Mucosa of rectum (tissue), 2 donors: Measurements from ENCODE around the gene MAGEH1.
"Not testable (repeated sequence)": the region's sequence is repeated elsewhere in the genome, so short reads cannot be mapped to it uniquely, and the experiment has no call there.

Experiments
- H3K27ac ChIP-seq, 2 donors: one replicate each; pipeline ENCODE4 v1.7.0; 2013; ENCODE audit warnings: inconsistent platforms in 2 of 2, low read depth in 2 of 2, low read length in 2 of 2
- H3K27me3 ChIP-seq, 2 donors: one replicate each; pipeline ENCODE4 v1.7.0; 2013; ENCODE audit warnings: low read length in 2 of 2; ENCODE audit not compliant: control insufficient read depth in 2 of 2, insufficient read depth in 2 of 2
- H3K36me3 ChIP-seq, 2 donors: one replicate each; pipeline ENCODE4 v1.7.0; 2013; ENCODE audit warnings: low read length in 2 of 2; ENCODE audit not compliant: control insufficient read depth in 2 of 2, insufficient read depth in 2 of 2
- H3K4me1 ChIP-seq, 2 donors: one replicate each; pipeline ENCODE4 v1.7.0; 2013; ENCODE audit warnings: low read length in 2 of 2, mild to moderate bottlenecking in 1 of 2; ENCODE audit not compliant: control insufficient read depth in 2 of 2, insufficient read depth in 2 of 2
- H3K4me3 ChIP-seq, 2 donors: one replicate each; pipeline ENCODE4 v1.7.0; 2013; ENCODE audit warnings: low read length in 2 of 2
- H3K9ac ChIP-seq, 2 donors: one replicate each; pipeline ENCODE4 v1.7.0; 2013; ENCODE audit warnings: low read length in 2 of 2, low read depth in 1 of 2, mild to moderate bottlenecking in 1 of 2
- H3K9me3 ChIP-seq, 2 donors: one replicate each; pipeline ENCODE4 v1.7.0; 2013; ENCODE audit warnings: low read length in 2 of 2; ENCODE audit not compliant: control insufficient read depth in 2 of 2
- donor health status: healthy.
- donor health status: Normal muscosa, but diverticular disease.

MAGEH1 gene

GRCh38 chrX:55464050-55464449 is 12.1 kb downstream of the MAGEH1 start:
- H3K27ac ChIP-seq, H3K4me1 ChIP-seq, H3K27me3 ChIP-seq, H3K9me3 ChIP-seq, H3K36me3 ChIP-seq, H3K4me3 ChIP-seq, H3K9ac ChIP-seq: not testable (repeated sequence)

- H3K4me1 ChIP-seq, H3K27ac ChIP-seq, H3K9me3 ChIP-seq, H3K27me3 ChIP-seq, H3K36me3 ChIP-seq, H3K9ac ChIP-seq, H3K4me3 ChIP-seq: not testable (repeated sequence)
Measured at GRCh38 chrX:55465108-55465507, 13.2 kb downstream of the MAGEH1 start.

DNA sequence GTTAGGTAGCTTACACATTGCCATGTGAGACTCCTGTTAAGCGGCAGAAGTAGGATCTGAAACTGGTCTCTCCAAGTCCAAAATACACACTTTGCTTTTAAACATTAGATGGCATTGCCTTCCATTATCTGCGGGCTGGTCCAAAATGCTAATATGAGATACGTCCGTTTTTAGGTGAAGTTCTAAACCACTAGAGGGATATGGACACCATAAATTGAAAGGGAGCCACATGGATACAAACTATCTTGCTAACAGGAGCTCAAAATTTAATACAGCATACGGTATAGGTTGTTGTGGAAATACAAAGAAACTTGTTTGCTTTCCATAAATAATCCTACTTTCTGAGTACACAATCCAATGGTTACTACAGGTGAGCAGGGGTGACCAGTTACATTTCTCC is 13.9 kb downstream of the MAGEH1 start:
- not testable (repeated sequence) for H3K9ac ChIP-seq, H3K4me1 ChIP-seq, H3K27me3 ChIP-seq, H3K9me3 ChIP-seq, H3K4me3 ChIP-seq, H3K27ac ChIP-seq, H3K36me3 ChIP-seq

DNA sequence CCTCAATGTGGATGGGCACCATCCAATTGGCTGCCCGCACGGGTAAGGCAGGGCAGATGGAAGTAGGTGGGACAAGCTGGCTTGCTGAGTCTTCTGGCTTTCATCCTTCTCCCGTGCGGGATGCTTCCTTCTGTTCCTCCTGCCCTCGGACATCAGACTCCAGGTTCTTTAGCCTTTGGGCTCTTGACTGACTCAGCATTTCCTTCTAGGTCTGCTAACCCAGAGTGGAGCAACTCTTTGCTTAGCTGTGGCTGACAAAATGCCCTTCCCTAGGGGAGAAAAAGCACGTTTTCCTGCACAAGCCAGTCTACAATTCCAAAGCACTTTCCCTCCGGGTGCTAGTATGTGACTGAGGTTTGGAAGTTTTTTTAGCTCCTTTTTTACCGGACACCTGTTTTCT is 28.0 kb downstream of the MAGEH1 start:
- H3K4me3 ChIP-seq, H3K27me3 ChIP-seq, H3K4me1 ChIP-seq, H3K9ac ChIP-seq, H3K9me3 ChIP-seq, H3K36me3 ChIP-seq, H3K27ac ChIP-seq: not testable (repeated sequence)

GRCh38 chrX:55480390-55481062 is 28.6 kb downstream of the MAGEH1 start:
- Histone ChIP-seq H3K27me3 (no peaks in the 10 kb centered on the region), H3K9ac (no peak overlapping the region), H3K36me3 (no peaks in the 10 kb centered on the region), H3K27ac (no peak overlapping the region), H3K9me3 (no peaks in the 10 kb centered on the region), H3K4me3 (no peak overlapping the region), H3K4me1 (no peaks in the 10 kb centered on the region)

DNA sequence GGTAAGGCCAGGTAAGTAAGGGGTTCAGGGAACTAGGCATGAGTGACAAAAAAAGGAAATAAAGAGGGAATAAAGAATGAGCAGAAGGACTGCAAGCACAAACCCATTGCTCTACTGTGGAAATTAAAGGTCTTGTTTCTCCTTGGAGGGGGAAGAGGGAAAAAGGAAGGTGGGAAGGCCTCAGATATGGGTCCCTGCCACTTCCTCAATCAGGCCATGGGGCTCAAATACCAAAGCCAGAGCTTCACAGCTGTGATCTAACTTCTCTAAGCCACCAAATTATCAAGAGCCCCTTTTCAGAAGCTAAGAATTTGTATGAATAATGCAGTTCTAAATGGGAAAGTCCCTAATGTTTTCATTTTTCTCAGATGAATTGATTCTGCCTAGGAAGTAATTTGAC is 33.0 kb downstream of the MAGEH1 start:
- H3K9me3 ChIP-seq = no peaks in the 10 kb centered on the region
- H3K9ac ChIP-seq = no peak overlapping the region
- H3K4me1 ChIP-seq = peaks cover 2% of the 10 kb centered on the region in 2 donors
- H3K4me3 ChIP-seq = no peak overlapping the region
- H3K36me3 ChIP-seq = no peaks in the 10 kb centered on the region
- peaks cover 0 to 6% of the 10 kb centered on the region in 2 donors for H3K27me3 ChIP-seq
- no peak overlapping the region for H3K27ac ChIP-seq

GRCh38 chrX:55486736-55487135 is 34.8 kb downstream of the MAGEH1 start:
- Histone ChIP-seq H3K36me3 (no peaks in the 10 kb centered on the region), H3K9ac (no peak overlapping the region), H3K4me3 (no peak overlapping the region), H3K27ac (no peak overlapping the region), H3K9me3 (no peaks in the 10 kb centered on the region), H3K27me3 (peaks cover 0 to 6% of the 10 kb centered on the region in 2 donors), H3K4me1 (peaks cover 2 to 3% of the 10 kb centered on the region in 2 donors)

- H3K36me3 ChIP-seq = no peaks in the 10 kb centered on the region
- H3K9me3 ChIP-seq = no peaks in the 10 kb centered on the region
- H3K9ac ChIP-seq = no peak overlapping the region
- peaks cover 0 to 6% of the 10 kb centered on the region in 2 donors for H3K27me3 ChIP-seq
- no peak overlapping the region for H3K4me3 ChIP-seq
- H3K4me1 ChIP-seq = peaks cover 2 to 3% of the 10 kb centered on the region in 2 donors
- H3K27ac ChIP-seq = no peak overlapping the region
Measured at GRCh38 chrX:55487143-55487542, 35.2 kb downstream of the MAGEH1 start.

- peak overlapping the region; percentile 39 to 86 for H3K27ac ChIP-seq
- peak overlapping the region in 1 of 2 donors; percentile 23 for H3K9ac ChIP-seq
- no peaks in the 10 kb centered on the region for H3K9me3 ChIP-seq
- no peaks in the 10 kb centered on the region for H3K36me3 ChIP-seq
- H3K27me3 ChIP-seq = peaks cover 0 to 6% of the 10 kb centered on the region in 2 donors
- H3K4me3 ChIP-seq = peak overlapping the region; percentile 22 to 60
- peaks cover 2 to 3% of the 10 kb centered on the region in 2 donors for H3K4me1 ChIP-seq
Measured at GRCh38 chrX:55488006-55488592, 36.2 kb downstream of the MAGEH1 start.

- Histone ChIP-seq H3K9me3 (no peaks in the 10 kb centered on the region), H3K27ac (peak overlapping the region; percentile 82 to 86), H3K4me1 (peaks cover 2 to 3% of the 10 kb centered on the region in 2 donors), H3K4me3 (peak overlapping the region; percentile 80), H3K36me3 (no peaks in the 10 kb centered on the region), H3K27me3 (peaks cover 0 to 6% of the 10 kb centered on the region in 2 donors), H3K9ac (peak overlapping the region; percentile 60 to 74)
Measured at GRCh38 chrX:55488593-55489313, 36.8 kb downstream of the MAGEH1 start.
